Stomach (tissue), 4 donors: Measurements from ENCODE around the gene RAB9A.

ENCODE experiments used
- POLR2A ChIP-seq, 4 donors: fragments of 450-650 bp; IDR thresholded peaks; one replicate each; pipeline ENCODE4 v1.6.1; 2016; ENCODE audit warnings: antibody characterized with exemption in 4 of 4, control low read depth in 2 of 4, mild to moderate bottlenecking in 1 of 4, moderate library complexity in 1 of 4
- POLR2AphosphoS5 ChIP-seq, 3 donors: sonication (generic); formaldehyde crosslinking; IDR thresholded peaks; one replicate each; pipeline ENCODE4 v1.6.1; 2016; ENCODE audit warnings: antibody characterized with exemption in 3 of 3

- TF ChIP-seq POLR2A (IDR thresholded peaks at IDR 0.05) (no peak), POLR2AphosphoS5 (IDR thresholded peaks at IDR 0.05) (no peak)
Observed at GRCh38 chrX:13697976-13698375, 9.0 kb downstream of the RAB9A start.
